ENCODE data around the gene PTMA.
"Not testable (repeated sequence)": the region's sequence is repeated elsewhere in the genome, so short reads cannot be mapped to it uniquely, and the experiment has no call there.

The PTMA gene, protein sequence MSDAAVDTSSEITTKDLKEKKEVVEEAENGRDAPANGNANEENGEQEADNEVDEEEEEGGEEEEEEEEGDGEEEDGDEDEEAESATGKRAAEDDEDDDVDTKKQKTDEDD

DNA sequence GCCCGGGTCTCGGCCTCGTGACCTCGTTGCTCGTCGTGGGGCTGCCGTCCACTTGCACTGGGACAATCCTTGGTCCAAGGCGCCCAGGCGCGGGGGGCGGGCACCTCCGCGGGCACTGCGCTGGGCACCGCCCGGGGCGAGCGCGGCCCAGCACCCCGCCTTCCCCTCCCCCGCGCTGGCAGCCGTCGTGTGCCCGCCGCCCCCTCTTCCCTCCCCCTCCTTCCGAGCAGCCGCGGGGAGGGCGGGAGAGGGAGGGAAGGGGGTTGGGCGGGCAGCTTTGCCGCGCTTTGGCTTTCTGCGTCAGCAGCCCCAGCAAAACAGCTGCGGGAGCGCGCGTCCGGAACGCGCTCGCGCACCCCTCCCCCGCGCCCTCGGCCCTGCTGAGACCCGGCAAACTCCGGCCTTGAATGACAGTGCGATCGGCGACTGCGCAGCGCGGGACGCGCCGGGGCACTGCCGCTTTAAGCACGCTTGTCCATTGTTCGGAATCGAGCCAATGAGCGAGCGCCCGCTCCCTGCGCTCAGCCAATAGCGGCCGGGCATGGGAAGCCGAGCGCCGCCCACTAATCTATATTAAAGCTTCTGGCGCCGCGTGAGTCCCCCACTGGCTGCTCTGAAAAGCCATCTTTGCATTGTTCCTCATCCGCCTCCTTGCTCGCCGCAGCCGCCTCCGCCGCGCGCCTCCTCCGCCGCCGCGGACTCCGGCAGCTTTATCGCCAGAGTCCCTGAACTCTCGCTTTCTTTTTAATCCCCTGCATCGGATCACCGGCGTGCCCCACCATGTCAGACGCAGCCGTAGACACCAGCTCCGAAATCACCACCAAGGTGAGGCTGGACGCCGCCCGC lies at the start of gene PTMA:
Gene PTMA, plus strand, starts transcription at position 599 of the 846 bp plus-strand sequence. Its CDS starts 182 bp downstream, at position 781.
- peak; percentile 99 for DNase-seq

GRCh38 chr2:231660073-231660472 lies 48.3 kb upstream of the PTMA start:
- DNase-seq: not testable (repeated sequence)

DNA sequence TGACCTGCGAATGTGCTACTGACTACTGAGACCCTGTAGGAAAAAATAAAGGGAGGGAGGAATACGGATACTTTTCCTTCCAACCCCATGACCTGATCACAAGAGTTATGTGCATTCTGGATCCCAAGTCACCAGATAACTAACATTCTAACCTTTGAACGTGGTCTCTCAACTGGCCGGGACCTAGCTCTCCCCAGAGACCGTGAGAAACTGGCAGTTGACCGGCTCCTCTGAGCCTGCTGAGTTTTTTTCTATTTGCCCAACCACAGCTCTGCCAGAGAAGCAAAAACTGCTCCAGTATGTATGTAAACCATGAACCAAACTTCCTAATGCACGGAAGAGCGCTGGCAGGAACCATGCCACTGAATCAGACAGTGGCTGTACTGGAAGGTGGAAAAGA lies 47.5 kb upstream of the PTMA start:
- DNase-seq: no peak

GRCh38 chr2:231661422-231662027 lies 46.8 kb upstream of the PTMA start:
- DNase-seq: no peak

DNA sequence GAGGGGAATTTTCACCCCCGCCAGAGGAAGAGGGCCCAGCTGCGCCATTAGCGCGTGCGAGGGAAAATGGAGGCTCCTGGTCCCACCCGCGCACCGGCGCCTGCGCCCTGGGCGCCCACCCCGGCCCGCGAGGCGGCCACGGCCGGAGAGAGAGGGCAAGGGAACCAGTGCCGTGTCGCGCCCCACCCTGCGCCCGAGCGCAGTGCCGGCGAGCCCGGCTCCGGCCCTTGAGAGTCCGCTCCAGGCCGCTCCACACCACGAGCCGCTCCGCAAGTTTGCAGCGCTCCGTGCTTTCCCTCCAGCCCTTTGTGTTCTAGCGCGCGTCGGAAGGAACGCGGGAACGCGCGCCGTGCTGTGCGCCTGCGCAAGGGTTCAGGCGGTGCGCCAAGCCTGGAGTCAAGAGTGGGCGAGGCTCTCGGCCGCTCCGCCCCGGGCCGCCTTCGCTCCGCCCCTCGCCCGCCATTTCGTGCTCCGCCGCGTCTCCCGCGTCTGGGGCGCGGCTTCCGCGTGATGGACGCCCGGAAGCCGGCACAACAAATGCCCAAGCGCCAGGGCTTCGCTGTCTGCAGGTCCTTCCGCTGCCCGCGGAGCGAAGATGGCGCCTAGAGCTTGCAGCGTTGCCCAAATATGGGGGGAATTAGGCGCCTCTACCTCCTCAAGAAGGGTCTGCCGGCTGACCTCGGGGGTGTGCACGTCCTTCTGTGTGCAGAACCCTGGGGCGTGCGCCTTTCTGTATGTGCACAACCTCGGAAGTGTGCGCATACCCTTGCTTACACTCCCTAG lies 46.1 kb upstream of the PTMA start:
- DNase-seq: peak; percentile 95

- DNase-seq: no peak
Observed at GRCh38 chr2:231662811-231663457, 45.4 kb upstream of the PTMA start.

DNA sequence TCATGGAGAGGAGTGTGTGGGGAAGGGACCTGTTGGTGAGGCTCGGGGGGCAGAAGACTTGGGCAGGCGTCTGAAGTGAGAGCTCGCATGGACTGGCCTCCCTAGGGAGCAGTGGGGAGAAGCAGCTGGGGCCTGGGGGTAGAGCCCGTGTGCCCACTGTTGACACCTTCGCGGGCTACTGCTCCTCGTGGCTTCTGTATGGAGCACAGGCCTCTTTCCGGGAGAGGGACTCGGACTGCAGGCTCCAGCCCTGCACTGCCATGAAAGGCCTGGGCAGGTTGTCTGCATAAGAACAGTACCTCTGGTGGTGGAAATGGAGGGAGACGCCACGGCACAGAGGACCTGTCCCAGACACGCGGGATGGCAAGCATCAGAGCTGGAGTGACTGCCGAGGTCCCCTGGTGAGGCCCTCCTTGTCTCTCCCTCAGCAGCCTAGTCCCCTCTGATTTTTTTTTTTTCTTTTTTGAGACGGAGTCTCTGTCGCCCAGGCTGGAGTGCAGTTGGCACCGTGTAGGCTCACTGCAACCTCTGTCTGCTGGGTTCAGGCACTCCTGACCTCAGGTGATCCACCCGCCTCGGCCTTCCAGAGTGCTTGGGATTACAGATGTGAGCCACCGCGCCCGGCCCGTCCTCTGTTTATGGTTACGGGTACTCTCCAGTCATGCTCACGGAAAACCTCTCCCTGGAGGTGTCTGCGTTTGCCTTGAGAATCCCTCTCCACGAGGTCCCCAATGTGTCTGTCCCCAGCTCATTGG lies 44.7 kb upstream of the PTMA start:
- no peak for DNase-seq

GRCh38 chr2:231664727-231665126 lies 43.6 kb upstream of the PTMA start:
- no peak for DNase-seq

DNA sequence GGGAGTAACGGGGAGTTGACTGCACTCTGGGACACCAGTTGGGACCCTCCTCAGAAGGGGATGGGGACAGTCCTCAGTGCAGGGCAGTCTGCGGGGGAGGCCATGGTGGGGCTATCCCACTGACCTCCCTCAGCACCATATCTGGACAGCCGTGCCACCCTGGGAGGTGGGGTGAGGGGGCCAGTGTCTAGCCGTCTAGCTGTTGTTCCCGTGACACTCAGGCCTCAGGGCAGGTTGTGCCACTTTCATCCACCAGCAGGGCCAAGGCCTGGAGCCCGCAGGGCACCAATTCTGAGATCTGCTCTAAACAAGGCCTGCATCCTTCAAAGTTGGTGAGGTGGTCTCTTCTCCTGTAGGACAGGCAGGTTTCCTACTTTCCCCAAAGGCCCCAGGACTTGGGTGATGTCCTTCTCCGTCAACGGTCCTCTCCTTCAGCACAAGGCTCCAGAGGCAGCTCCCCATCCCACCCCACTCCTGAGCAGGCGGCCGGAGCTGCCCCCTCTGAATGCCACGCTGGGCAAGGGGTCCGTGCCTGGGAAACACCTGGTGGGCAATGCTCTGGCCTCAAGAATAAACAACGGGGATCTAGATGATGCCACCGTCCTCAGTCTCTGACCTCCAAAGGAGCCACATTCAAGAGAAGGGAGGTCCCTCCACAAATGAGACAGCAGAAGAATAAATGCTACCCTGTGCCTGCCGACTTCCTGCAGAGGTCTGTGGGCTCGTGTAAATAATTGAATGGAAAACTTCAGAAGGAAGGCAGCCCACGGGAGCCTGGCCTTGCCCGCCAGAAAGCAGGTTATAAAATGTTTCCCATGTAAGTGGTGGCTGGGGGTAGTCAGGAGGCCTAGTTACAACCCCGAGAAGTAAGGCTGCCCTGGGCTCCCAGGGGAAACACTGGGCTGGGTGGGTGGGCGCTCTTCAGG lies 42.8 kb upstream of the PTMA start:
- no peak for DNase-seq

- no peak for DNase-seq
Observed at GRCh38 chr2:231666171-231667095, 41.9 kb upstream of the PTMA start.

DNA sequence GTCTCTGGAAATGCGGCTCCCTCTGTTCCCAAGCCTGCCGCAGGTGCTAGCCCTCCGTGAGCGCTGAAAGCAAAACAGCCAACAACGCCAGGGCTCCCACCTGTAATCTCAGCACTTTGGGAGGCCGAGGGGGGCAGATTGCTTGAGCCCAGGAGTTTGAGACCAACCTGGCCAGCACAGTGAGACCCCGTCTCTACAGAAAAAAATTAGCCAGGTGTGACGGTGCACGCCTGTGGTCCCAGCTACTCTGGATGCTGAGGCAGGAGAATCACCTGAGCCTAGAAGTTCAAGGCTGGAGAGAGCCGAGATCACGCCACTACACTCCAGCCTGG lies 41.3 kb upstream of the PTMA start:
- DNase-seq: no peak

- no peak for DNase-seq
Observed at GRCh38 chr2:231667496-231667895, 40.8 kb upstream of the PTMA start.

- no peak for DNase-seq
Observed at GRCh38 chr2:231668981-231669380, 39.3 kb upstream of the PTMA start.

GRCh38 chr2:231671270-231672050 lies 36.9 kb upstream of the PTMA start:
- DNase-seq: no peak

GRCh38 chr2:231672617-231673347 lies 35.5 kb upstream of the PTMA start:
- DNase-seq: no peak

DNA sequence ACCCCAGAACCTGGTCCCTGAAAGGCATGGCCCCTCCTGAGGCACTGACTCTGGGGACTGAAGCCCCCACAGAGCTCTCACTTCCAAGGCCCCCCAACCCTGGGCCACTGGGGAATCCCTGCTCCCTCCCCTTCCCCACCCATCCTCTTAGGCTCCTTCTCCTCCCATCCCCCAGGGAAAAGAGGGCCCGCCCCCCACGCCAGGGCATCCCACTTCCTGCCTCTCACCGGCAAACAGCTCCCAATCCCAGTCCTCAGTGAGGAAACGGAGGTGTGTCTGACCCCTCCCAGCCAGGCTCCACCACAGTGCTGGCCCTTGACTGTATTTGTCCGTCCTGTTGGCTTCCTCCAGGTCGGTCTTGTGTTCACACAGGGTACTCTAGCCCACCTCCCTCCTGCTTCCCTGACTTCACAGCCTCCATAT lies 35.0 kb upstream of the PTMA start:
- no peak for DNase-seq

DNA sequence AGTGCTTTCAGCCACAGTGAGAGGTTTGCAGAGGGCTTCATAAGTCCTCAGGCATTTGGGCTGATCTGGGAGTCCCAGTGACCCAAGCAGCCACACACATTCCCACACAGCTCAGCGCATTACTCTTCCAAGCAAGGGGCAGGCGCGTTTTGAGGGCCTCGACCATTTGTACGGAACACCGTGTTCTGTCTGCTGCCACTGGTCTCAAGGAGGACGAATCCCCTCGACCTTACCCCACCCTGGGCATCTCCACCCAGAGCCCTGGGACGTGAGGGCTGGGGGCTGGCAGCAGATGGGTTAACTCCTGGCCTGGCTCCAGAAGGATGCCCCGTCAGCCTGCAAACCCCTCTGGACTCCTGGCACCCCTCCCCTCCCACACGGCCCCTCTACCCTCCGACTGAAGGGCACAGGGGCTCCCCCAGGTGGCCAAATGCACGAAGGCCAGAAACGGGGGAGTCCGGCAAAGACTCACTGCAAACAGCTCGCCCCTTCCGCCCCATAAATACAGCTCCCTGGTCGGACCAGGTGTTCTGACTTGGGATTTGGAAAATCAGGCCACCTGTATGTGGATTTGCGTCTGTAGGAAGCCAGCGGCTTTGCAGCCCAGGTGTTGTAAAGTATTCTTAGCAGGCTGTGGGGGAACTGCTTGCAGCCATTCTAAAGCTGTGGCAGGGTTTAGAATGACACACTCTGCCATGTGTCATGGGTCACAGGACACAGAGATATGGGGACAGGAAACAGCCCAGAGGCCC lies 33.6 kb upstream of the PTMA start:
- peak; percentile 56 for DNase-seq

GRCh38 chr2:231676243-231676642 lies 32.1 kb upstream of the PTMA start:
- DNase-seq: no peak

Measured in stimulated activated CD4-positive, alpha-beta T cell treated with anti-CD3 and anti-CD28 coated beads, Interleukin-12 subunit alpha, Interleukin-12 subunit beta, amount 100 ng/mL, for 4 hours (primary cell).